Natural killer cell (primary cell): ENCODE measurements around the gene ACTL6B. TPM values are rescaled to one million over a fixed set of nuclear protein-coding genes. Genes with fewer than 3 reads are reported as not detected.

Experiments used
- ATAC-seq, 3 donors: fragments of 150-1000 bp in 2 of 3; fragments of 200-7000 bp in 1 of 3; cut with Tn5 transposase; 1 replicate in 1 of 3; 2 replicates in 2 of 3; pipeline ENCODE4 v1.10.0; 2021; ENCODE audit warnings: mild to moderate bottlenecking in 2 of 3, moderate library complexity in 2 of 3
- DNase-seq, 2 donors: peaks; one replicate each; pipeline versions ENCODE4 v3.0.0 to v3.0.0-alpha.2; 2013 to 2021; ENCODE audit warnings: mixed read lengths in 1 of 2
- H3K27ac ChIP-seq: one replicate; pipeline ENCODE4 v1.5.1; 2013; ENCODE audit warnings: mild to moderate bottlenecking, low read length
- H3K27me3 ChIP-seq: one replicate; pipeline ENCODE4 v1.6.1; 2013; ENCODE audit warnings: low read length; ENCODE audit not compliant: control insufficient read depth, insufficient read depth
- H3K36me3 ChIP-seq: one replicate; pipeline ENCODE4 v1.6.1; 2013; ENCODE audit warnings: low read length; ENCODE audit not compliant: control insufficient read depth, insufficient read depth
- H3K4me1 ChIP-seq: one replicate; pipeline ENCODE4 v1.6.1; 2013; ENCODE audit warnings: low read length; ENCODE audit not compliant: control insufficient read depth, insufficient read depth
- H3K4me3 ChIP-seq: one replicate; pipeline ENCODE4 v1.5.1; 2013; ENCODE audit warnings: low read length
- H3K9me3 ChIP-seq: one replicate; pipeline ENCODE4 v1.6.1; 2013; ENCODE audit warnings: low read length; ENCODE audit not compliant: control insufficient read depth, insufficient read depth
- H3K27ac Mint-ChIP-seq, 2 donors: one replicate each; pipeline ENCODE4 v1.8.0; 2022; ENCODE audit warnings: mild to moderate bottlenecking in 2 of 2, mixed read lengths in 2 of 2, moderate library complexity in 1 of 2
- H3K27me3 Mint-ChIP-seq, 2 donors: one replicate each; pipeline ENCODE4 v1.8.0; 2022; ENCODE audit warnings: low read depth in 2 of 2, mixed read lengths in 2 of 2
- H3K36me3 Mint-ChIP-seq: one replicate; pipeline ENCODE4 v1.8.0; 2022; ENCODE audit warnings: mixed read lengths
- H3K4me1 Mint-ChIP-seq, 2 donors: one replicate each; pipeline ENCODE4 v1.8.0; 2022; ENCODE audit warnings: mixed read lengths in 2 of 2
- H3K4me3 Mint-ChIP-seq: one replicate; pipeline ENCODE4 v1.8.0; 2022; ENCODE audit warnings: mild to moderate bottlenecking, moderate library complexity, mixed read lengths
- H3K9me3 Mint-ChIP-seq, 2 donors: one replicate each; pipeline ENCODE4 v1.8.0; 2022; ENCODE audit warnings: mixed read lengths in 2 of 2
- CTCF ChIP-seq: fragments of 200-600 bp; IDR thresholded peaks from one replicate; pipeline ENCODE4 v1.8.0; 2022; ENCODE audit warnings: antibody characterized with exemption
- whole genome bisulfite sequencing: methylation state at CpG from one replicate; pipeline ENCODE4 v1.1.7; 2013; ENCODE audit warnings: missing lambda C conversion rate; ENCODE audit not compliant: insufficient coverage; 5-methylcytosine and 5-hydroxymethylcytosine counted together
- intact Hi-C: fragments of 100-400 bp; cut with micrococcal nuclease; formaldehyde crosslinking; loops from one replicate; pipeline ENCODE4 v1.14.2; 2022
- total RNA-seq, 4 donors: library from RNA; stranded (reverse); fragments of 120-200 nt in 1 of 4; gene quantifications; one replicate each; pipeline versions ENCODE4 v1.2.3 to v1.2.4, GENCODE V29; 2013 to 2022

Gene ACTL6B
- total RNA-seq, 3 donors from 2014 or later (not counting 1 experiment from before 2014, with no cell fraction given) = not detected

- Mint-ChIP-seq H3K4me3 (peak overlapping the region; percentile 72), H3K36me3 (no peaks in the 10 kb centered on the region), H3K4me1 (peaks cover 16 to 27% of the 10 kb centered on the region in 2 donors), H3K9me3 (no peaks in the 10 kb centered on the region), H3K27ac (peak overlapping the region in 1 of 2 donors; percentile 38), H3K27me3 (no peaks in the 10 kb centered on the region)
- Histone ChIP-seq H3K27ac (no peak overlapping the region), H3K36me3 (peaks cover 3% of the 10 kb centered on the region), H3K4me3 (no peak overlapping the region), H3K27me3 (no peaks in the 10 kb centered on the region), H3K4me1 (peaks cover 23% of the 10 kb centered on the region), H3K9me3 (no peaks in the 10 kb centered on the region)
- 85% methylated on average over 13 of the region's 13 CpGs for WGBS
- no peak for TF ChIP-seq CTCF
- intact Hi-C loops = loop anchor here (2.0 kb wide), 1 partner anchor 13 kb away; no protein-coding TSS in a partner anchor
- DNase-seq = peak in 1 of 2 donors; percentile 42
- ATAC-seq = no peak
These were observed 42.7 kb downstream of the ACTL6B start for GRCh38 chr7:100613412-100614175.

DNA sequence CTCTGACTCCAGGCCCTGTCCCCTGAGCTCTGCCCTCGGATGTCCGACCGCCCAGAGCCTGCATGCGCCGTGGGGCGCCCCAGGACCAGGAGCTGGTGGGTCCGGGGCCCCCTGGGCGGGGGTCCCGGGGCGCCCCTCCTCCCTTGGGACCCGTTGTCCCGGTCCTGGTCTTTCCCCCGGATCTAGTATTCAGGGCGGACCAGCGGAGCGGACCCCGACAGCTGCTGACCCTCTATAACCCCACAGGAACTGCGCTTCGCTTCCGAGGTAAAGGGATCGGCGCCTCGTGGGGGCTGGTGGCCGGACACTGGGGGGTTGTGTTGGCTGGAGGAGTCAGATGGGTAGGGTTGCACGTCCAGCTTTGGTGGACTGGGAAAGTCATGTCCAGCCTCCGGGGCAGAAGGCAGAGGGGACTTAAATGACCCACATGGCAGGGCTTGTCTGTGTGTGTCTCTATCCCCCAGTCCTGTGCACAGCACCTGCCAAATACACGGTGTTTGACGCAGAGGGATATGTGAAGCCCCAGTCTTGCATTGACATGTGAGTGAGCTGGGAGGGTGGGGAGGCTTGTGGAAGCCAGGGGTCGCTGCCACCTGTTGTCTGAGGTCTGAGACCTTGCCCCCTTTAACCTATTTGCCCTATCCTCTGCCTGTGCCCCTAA lies 43.4 kb downstream of the ACTL6B start:
- Mint-ChIP-seq H3K4me3 (peak overlapping the region; percentile 72), H3K9me3 (no peaks in the 10 kb centered on the region), H3K4me1 (peaks cover 16 to 27% of the 10 kb centered on the region in 2 donors), H3K27ac (peak overlapping the region; percentile 99), H3K27me3 (no peaks in the 10 kb centered on the region), H3K36me3 (no peaks in the 10 kb centered on the region)
- Histone ChIP-seq H3K27me3 (no peaks in the 10 kb centered on the region), H3K27ac (peak overlapping the region; percentile 91), H3K4me1 (peaks cover 23% of the 10 kb centered on the region), H3K9me3 (no peaks in the 10 kb centered on the region), H3K36me3 (peaks cover 3% of the 10 kb centered on the region), H3K4me3 (peak overlapping the region; percentile 91)
- intact Hi-C loops = loop anchor here (1.0 to 2.0 kb wide), 4 partner anchors 9 to 60 kb away; partner anchors contain the start of genes FBXO24, GNB2 and LRCH4
- no peak for TF ChIP-seq CTCF
- ATAC-seq (no peak), DNase-seq (peak in 1 of 2 donors; percentile 69)
- 3% methylated on average over 26 of the region's 29 CpGs for WGBS

- peaks cover 23% of the 10 kb centered on the region for H3K4me1 ChIP-seq
- H3K36me3 ChIP-seq = peaks cover 3% of the 10 kb centered on the region
- DNase-seq (peak; percentile 98 to 99), ATAC-seq (peak; percentile 91 to 97 (median 91))
- H3K9me3 Mint-ChIP-seq = no peaks in the 10 kb centered on the region
- no peak for TF ChIP-seq CTCF
- H3K36me3 Mint-ChIP-seq = no peaks in the 10 kb centered on the region
- no peaks in the 10 kb centered on the region for H3K27me3 ChIP-seq
- under 1% methylated on average over 61 of the region's 61 CpGs for WGBS
- peak within 1 kb of the TSS; percentile 99 for H3K27ac Mint-ChIP-seq
- intact Hi-C loops = loop anchor here (1.0 to 2.0 kb wide), 4 partner anchors 8 to 61 kb away; partner anchors contain the start of genes FBXO24, GNB2 and LRCH4
- H3K4me3 ChIP-seq = peak within 1 kb of the TSS; percentile 91
- peak within 1 kb of the TSS; percentile 99 for H3K4me3 Mint-ChIP-seq
- H3K27ac ChIP-seq = peak within 1 kb of the TSS; percentile 91
- no peaks in the 10 kb centered on the region for H3K27me3 Mint-ChIP-seq
- peaks cover 16 to 27% of the 10 kb centered on the region in 2 donors for H3K4me1 Mint-ChIP-seq
- H3K9me3 ChIP-seq = no peaks in the 10 kb centered on the region
These were observed 44.1 kb downstream of the ACTL6B start, which contains the start of gene MOSPD3 for GRCh38 chr7:100611983-100612729. MOSPD3 (plus strand) TSS chr7:100612540; CDS start chr7:100612792, 252 bp downstream.
